HPDE6-E6E7 (cell line): Measurements from ENCODE around the gene FOXQ1.

Source experiments
- DNase-seq: peaks from one replicate; pipeline ENCODE4 v3.0.0; 2011; ENCODE audit warnings: missing footprints; ENCODE audit errors: extremely low spot score

FOXQ1 gene

GRCh38 chr6:1311400-1312202, at the start of gene FOXQ1:
FOXQ1 (plus strand) TSS chr6:1312098; CDS start chr6:1312705, 607 bp downstream.
- DNase-seq: peak; percentile 66

- no peak for DNase-seq
Measured at GRCh38 chr6:1262704-1263038, 49.2 kb upstream of the FOXQ1 start.

GRCh38 chr6:1263039-1263849, 48.7 kb upstream of the FOXQ1 start:
- no peak for DNase-seq

GRCh38 chr6:1263850-1264377, 48.0 kb upstream of the FOXQ1 start:
- DNase-seq: no peak

GRCh38 chr6:1264619-1265445, 47.1 kb upstream of the FOXQ1 start:
- no peak for DNase-seq

GRCh38 chr6:1266686-1267056, 45.2 kb upstream of the FOXQ1 start:
- DNase-seq: no peak

GRCh38 chr6:1267057-1267732, 44.7 kb upstream of the FOXQ1 start:
- peak; percentile 52 for DNase-seq

- no peak for DNase-seq
Measured at GRCh38 chr6:1267790-1268762, 43.8 kb upstream of the FOXQ1 start.

- no peak for DNase-seq
Measured at GRCh38 chr6:1271071-1271763, 40.7 kb upstream of the FOXQ1 start.

- DNase-seq: no peak
Measured at GRCh38 chr6:1278061-1278720, 33.7 kb upstream of the FOXQ1 start.

GRCh38 chr6:1279065-1279464, 32.8 kb upstream of the FOXQ1 start:
- DNase-seq: no peak

GRCh38 chr6:1280666-1281300, 31.1 kb upstream of the FOXQ1 start:
- DNase-seq: no peak

- no peak for DNase-seq
Measured at GRCh38 chr6:1281746-1282145, 30.2 kb upstream of the FOXQ1 start.

GRCh38 chr6:1283501-1283900, 28.4 kb upstream of the FOXQ1 start:
- no peak for DNase-seq

GRCh38 chr6:1285556-1285955, 26.3 kb upstream of the FOXQ1 start:
- DNase-seq: no peak

GRCh38 chr6:1285956-1286355, 25.9 kb upstream of the FOXQ1 start:
- no peak for DNase-seq

GRCh38 chr6:1287103-1287591, 24.8 kb upstream of the FOXQ1 start:
- peak; percentile 95 for DNase-seq

- DNase-seq: no peak
Measured at GRCh38 chr6:1290086-1290485, 21.8 kb upstream of the FOXQ1 start.
